GM12874 (cell line): ENCODE data around the gene RCC1.

Experiments used
- CTCF ChIP-seq: IDR thresholded peaks from 2 replicates; pipeline ENCODE4 v1.5.1; 2011; ENCODE audit warnings: low read depth, mild to moderate bottlenecking, control low read depth, low read length, moderate library complexity; ENCODE audit not compliant: insufficient read depth

RCC1 gene

DNA sequence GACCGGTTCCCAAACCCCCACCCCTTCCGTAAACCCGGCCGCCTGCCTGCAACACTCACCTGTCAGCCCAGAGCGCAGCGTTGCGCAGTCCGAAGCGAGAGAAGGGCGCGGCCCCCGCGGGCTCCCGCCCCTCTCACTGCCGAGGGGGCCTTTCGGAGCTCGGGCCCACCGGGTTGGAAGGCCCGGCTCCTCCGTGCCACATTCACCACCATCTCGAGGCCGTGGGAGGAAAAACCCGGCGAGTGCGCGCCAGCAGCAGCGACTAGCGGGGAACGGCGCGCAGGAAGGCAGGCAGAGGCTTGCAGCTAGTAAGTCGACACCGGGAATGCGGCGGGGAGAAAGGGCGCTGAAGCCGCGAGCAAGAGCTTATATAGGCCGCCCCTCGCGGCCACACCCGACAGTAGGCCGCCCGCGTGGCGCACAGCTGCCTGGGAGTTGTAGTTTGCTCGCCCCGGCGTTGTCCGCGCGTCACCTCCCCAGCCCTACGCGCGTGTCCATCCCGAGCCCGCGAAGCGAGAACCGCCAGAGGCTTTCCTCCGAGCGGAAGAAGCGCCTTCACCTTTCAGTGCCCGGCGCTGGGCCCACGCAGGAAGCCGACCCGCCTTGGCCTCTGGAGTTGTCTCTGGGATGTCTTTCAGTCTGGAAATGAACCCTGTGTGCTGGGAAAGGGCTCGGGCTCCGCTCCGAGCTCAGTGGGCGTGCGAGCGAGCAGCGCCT, 75.8 kb downstream of the RCC1 start:
- 0 out of 2 replicates have a peak, but pooled peaks have one; percentile 0 for TF ChIP-seq CTCF

DNA sequence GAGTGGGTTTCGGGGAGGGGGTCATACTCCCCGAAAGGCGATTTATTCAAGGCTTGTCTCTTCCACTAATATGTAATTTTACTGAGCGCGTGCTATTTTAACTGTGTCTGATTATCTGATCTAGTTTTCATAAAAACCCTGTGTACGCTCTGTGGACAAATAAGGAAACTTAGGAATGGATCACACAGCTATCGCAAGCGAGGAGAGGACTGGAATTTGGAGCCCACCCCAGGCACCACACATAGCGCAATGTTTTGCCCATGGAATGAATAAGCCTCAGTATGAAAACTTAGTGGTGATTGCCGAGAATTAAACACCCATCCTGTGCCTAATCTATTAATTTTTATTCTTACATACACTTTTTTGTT, 76.4 kb downstream of the RCC1 start:
- TF ChIP-seq CTCF, result no peak
